K562 (cell line): ENCODE data around the gene NUP62. TPM values are rescaled to one million over a fixed set of nuclear protein-coding genes. Genes with fewer than 3 reads are reported as not detected.

ENCODE experiments used
- CHD7 ChIP-seq: fragments of 200-600 bp; sonication (generic); IDR thresholded peaks from one replicate; pipeline ENCODE4 v1.6.1; 2012; ENCODE audit warnings: mild to moderate bottlenecking, low read depth, low read length, inconsistent platforms
- HNRNPLL ChIP-seq: fragments of 200-400 bp; formaldehyde crosslinking; IDR thresholded peaks from 2 replicates; pipeline ENCODE4 v1.6.1; 2017; ENCODE audit warnings: low read length, low read depth, mild to moderate bottlenecking; ENCODE audit not compliant: poor library complexity, severe bottlenecking
- MTA1 ChIP-seq: fragments of 450-650 bp; IDR thresholded peaks from 2 replicates; pipeline ENCODE4 v1.6.1; 2017; ENCODE audit warnings: borderline replicate concordance
- SMAD4 ChIP-seq: fragments of 250-450 bp; sonication (Bioruptor Pico); conservative IDR thresholded peaks from 2 replicates; pipeline ENCODE4 v1.8.0; 2021; ENCODE audit warnings: inconsistent platforms, mild to moderate bottlenecking, moderate library complexity
- TBP ChIP-seq: optimal IDR thresholded peaks from 2 replicates; pipeline ENCODE3; 2011; ENCODE audit warnings: low read depth, low read length, improper control_type of control experiment
- TEAD2 ChIP-seq: fragments of 450-650 bp; IDR thresholded peaks from 2 replicates; pipeline ENCODE4 v1.6.1; 2016; ENCODE audit warnings: missing genetic modification characterization, control low read depth, missing compliant biosample characterization
- TOE1 ChIP-seq, 2 experiments: fragments of 450-650 bp in 1 of 2; sonication (generic) in 1 of 2; formaldehyde crosslinking in 1 of 2; IDR thresholded peaks; 2 replicates each; pipeline versions ENCODE4 v1.7.1 to v1.8.0; 2016 to 2022; ENCODE audit warnings: borderline replicate concordance in 2 of 2, mild to moderate bottlenecking in 2 of 2, antibody characterized with exemption in 1 of 2, inconsistent platforms in 1 of 2, low read depth in 1 of 2, missing genetic modification reagents in 1 of 2, moderate library complexity in 1 of 2
- ZNF41 ChIP-seq: fragments of 250-450 bp; sonication (Bioruptor Pico); conservative IDR thresholded peaks from 2 replicates; pipeline ENCODE4 v1.4.0; 2020; ENCODE audit warnings: mild to moderate bottlenecking
- polyA plus RNA-seq, 8 experiments: library from polyadenylated mRNA; depleted of rRNA in 4 of 8; stranded (reverse) in 5 of 8; unstranded in 3 of 8; fragments of >200 nt; fragmentation: Nextera tagmentation in 2 of 8; fragmentation: Illumina TruSeq in 1 of 8; extraction: Ambion mirVana in 2 of 8; extraction: Trizol in 1 of 8; gene quantifications; 2 replicates each; pipeline versions ENCODE4 v1.2.1 to v1.2.3, GENCODE V29; 2011 to 2014; ENCODE audit warnings: inconsistent platforms in 1 of 8, missing spikeins in 1 of 8
- total RNA-seq, 7 experiments: library from RNA; depleted of rRNA in 6 of 7; stranded (reverse); fragments of >200 nt in 6 of 7; fragmentation: Illumina TruSeq in 2 of 7; extraction: Trizol in 2 of 7; gene quantifications; 2 replicates each; pipeline versions ENCODE4 v1.2.1 to v1.2.3, GENCODE V29; 2011 to 2021; ENCODE audit warnings: low replicate concordance in 1 of 7
- TF ChIP-seq, protein P1 (sequence below): IDR thresholded peaks from 2 replicates; pipeline ENCODE4 v1.6.1; 2014; ENCODE audit warnings: antibody characterized with exemption

Gene NUP62
- total and polyA plus RNA-seq, 9 of the 15 experiments (the other 6 are each of a cell fraction or from before 2014, with no cell fraction given): 16.9 to 109 (median 66.0) TPM

- TF ChIP-seq CHD7 (peak; percentile 73), TEAD2 (no peak), SMAD4 (CRISPR knock-in tag) (peak; percentile 91), HNRNPLL (peak; percentile 56), TOE1 (IDR thresholded peaks at IDR 0.05; ENCODE audit: borderline replicate concordance) (peak; percentile 75; the same call in 1 of the 2 replicates), TOE1 (CRISPR knock-in tag; IDR thresholded peaks at IDR 0.05; ENCODE audit: borderline replicate concordance, low read depth) (peak; percentile 99), MTA1 (no peak), ZNF41 (CRISPR knock-in tag) (no peak), TBP (peak; percentile 68)
- TF ChIP-seq, protein P1, sequence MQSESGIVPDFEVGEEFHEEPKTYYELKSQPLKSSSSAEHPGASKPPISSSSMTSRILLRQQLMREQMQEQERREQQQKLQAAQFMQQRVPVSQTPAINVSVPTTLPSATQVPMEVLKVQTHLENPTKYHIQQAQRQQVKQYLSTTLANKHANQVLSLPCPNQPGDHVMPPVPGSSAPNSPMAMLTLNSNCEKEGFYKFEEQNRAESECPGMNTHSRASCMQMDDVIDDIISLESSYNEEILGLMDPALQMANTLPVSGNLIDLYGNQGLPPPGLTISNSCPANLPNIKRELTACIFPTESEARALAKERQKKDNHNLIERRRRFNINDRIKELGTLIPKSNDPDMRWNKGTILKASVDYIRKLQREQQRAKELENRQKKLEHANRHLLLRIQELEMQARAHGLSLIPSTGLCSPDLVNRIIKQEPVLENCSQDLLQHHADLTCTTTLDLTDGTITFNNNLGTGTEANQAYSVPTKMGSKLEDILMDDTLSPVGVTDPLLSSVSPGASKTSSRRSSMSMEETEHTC: 0 out of 2 replicates have a peak, but pooled peaks have one; percentile 20
Observed at GRCh38 chr19:49889687-49890348, 39.5 kb downstream of the NUP62 start (continued).
